Endothelial cell (in vitro differentiated cells): ENCODE data around the gene PDZD2. TPM values are rescaled to one million over a fixed set of nuclear protein-coding genes. Genes with fewer than 3 reads are reported as not detected.
"Not testable (repeated sequence)": the region's sequence is repeated elsewhere in the genome, so short reads cannot be mapped to it uniquely, and the experiment has no call there.

Source experiments
- DNase-seq: peaks from one replicate; pipeline ENCODE4 v3.0.0; 2021; ENCODE audit warnings: low spot score
- H3K27ac Mint-ChIP-seq: one replicate; pipeline ENCODE4 v1.8.0; 2021; ENCODE audit warnings: mixed read lengths, inconsistent platforms; ENCODE audit not compliant: unreplicated experiment
- H3K27me3 Mint-ChIP-seq: one replicate; pipeline ENCODE4 v1.8.0; 2021; ENCODE audit warnings: mild to moderate bottlenecking, moderate library complexity, mixed read lengths, inconsistent platforms; ENCODE audit not compliant: unreplicated experiment
- H3K36me3 Mint-ChIP-seq: one replicate; pipeline ENCODE4 v1.8.0; 2021; ENCODE audit warnings: mild to moderate bottlenecking, low read depth, mixed read lengths, inconsistent platforms; ENCODE audit not compliant: unreplicated experiment
- H3K4me1 Mint-ChIP-seq: one replicate; pipeline ENCODE4 v1.8.0; 2021; ENCODE audit warnings: mild to moderate bottlenecking, mixed read lengths, inconsistent platforms; ENCODE audit not compliant: unreplicated experiment
- H3K4me3 Mint-ChIP-seq: one replicate; pipeline ENCODE4 v1.8.0; 2021; ENCODE audit warnings: mild to moderate bottlenecking, mixed read lengths, inconsistent platforms; ENCODE audit not compliant: unreplicated experiment
- H3K9me3 Mint-ChIP-seq: one replicate; pipeline ENCODE4 v1.8.0; 2021; ENCODE audit warnings: mixed read lengths, inconsistent platforms; ENCODE audit not compliant: unreplicated experiment
- total RNA-seq: library from RNA; stranded (reverse); fragmentation: NEBNext Ultra II Directional; extraction: Animal tissue kit (Norgen Biotek cat#: 25700); gene quantifications from one replicate; pipeline ENCODE4 v1.2.1, GENCODE V29; 2021; ENCODE audit not compliant: unreplicated experiment
- TF ChIP-seq, protein P1 (sequence below): fragments of 200-600 bp; sonication (generic); IDR thresholded peaks from one replicate; pipeline ENCODE4 v1.5.0; 2021; ENCODE audit warnings: antibody characterized with exemption; ENCODE audit not compliant: unreplicated experiment

PDZD2 gene
- total RNA-seq, 1 donor from 2014 or later, result 71.1 TPM

GRCh38 chr5:32003981-32004380 lies 365.1 kb downstream of the PDZD2 start:
- Mint-ChIP-seq H3K36me3 (peaks cover 52% of the 10 kb centered on the region), H3K4me1 (peaks cover 11% of the 10 kb centered on the region), H3K4me3 (no peak overlapping the region), H3K9me3 (no peaks in the 10 kb centered on the region), H3K27ac (no peak overlapping the region), H3K27me3 (peaks cover 12% of the 10 kb centered on the region)
- TF ChIP-seq, protein P1, sequence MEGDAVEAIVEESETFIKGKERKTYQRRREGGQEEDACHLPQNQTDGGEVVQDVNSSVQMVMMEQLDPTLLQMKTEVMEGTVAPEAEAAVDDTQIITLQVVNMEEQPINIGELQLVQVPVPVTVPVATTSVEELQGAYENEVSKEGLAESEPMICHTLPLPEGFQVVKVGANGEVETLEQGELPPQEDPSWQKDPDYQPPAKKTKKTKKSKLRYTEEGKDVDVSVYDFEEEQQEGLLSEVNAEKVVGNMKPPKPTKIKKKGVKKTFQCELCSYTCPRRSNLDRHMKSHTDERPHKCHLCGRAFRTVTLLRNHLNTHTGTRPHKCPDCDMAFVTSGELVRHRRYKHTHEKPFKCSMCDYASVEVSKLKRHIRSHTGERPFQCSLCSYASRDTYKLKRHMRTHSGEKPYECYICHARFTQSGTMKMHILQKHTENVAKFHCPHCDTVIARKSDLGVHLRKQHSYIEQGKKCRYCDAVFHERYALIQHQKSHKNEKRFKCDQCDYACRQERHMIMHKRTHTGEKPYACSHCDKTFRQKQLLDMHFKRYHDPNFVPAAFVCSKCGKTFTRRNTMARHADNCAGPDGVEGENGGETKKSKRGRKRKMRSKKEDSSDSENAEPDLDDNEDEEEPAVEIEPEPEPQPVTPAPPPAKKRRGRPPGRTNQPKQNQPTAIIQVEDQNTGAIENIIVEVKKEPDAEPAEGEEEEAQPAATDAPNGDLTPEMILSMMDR, result no peak
- DNase-seq, result no peak

- DNase-seq, result no peak
- Mint-ChIP-seq H3K4me3 (no peak overlapping the region), H3K4me1 (peaks cover 11% of the 10 kb centered on the region), H3K27ac (no peak overlapping the region), H3K27me3 (peaks cover 12% of the 10 kb centered on the region), H3K36me3 (peaks cover 48% of the 10 kb centered on the region), H3K9me3 (no peaks in the 10 kb centered on the region)
- TF ChIP-seq, protein P1, result no peak
Measured at GRCh38 chr5:32004404-32004803, 365.5 kb downstream of the PDZD2 start.

DNA sequence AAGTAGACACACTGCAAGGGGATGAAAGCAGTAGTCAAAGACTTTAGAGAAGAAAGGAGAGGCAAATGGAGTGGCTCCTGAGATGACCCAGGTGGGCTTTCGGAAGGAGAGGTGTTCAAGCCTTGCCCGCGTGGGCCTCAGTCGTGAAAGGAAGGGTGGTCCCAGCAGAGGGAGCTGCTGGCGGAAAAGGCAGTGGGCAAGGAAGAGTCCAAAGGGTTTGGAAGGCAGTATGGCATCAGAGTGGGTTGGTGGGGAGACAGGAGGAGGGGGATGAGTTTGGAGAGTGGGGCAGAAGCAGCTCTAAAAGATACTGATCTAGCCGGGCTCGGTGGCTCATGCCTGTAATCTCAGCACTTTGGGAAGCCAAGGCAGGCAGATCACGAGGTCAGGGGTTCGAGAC lies 369.8 kb downstream of the PDZD2 start:
- peak overlapping the region; percentile 7 for H3K4me3 Mint-ChIP-seq
- H3K27me3 Mint-ChIP-seq, result no peaks in the 10 kb centered on the region
- H3K9me3 Mint-ChIP-seq, result no peaks in the 10 kb centered on the region
- H3K4me1 Mint-ChIP-seq, result peaks cover 6% of the 10 kb centered on the region
- peaks cover 12% of the 10 kb centered on the region for H3K36me3 Mint-ChIP-seq
- H3K27ac Mint-ChIP-seq, result no peak overlapping the region
- DNase-seq, result no peak
- TF ChIP-seq, protein P1, result no peak

DNA sequence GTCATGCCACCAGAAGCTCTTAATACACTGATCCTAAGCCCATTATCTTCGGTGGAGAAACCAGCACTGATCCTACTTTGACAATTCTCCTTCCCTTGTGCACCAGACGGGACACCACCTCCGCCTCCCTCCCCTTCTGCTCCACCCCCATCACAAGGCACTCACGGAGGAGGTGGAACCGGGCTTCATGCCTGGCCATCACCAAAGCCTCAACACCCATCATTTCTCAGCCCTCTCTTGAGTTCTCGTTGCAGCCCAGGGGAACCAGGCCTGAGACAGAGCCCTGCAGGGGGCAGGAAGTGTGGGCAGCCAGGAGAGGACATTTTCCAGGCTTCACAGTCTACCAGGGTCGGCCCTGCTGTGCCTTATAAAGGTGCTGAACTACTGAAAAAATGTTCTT lies 374.7 kb downstream of the PDZD2 start:
- Mint-ChIP-seq H3K4me3 (no peak overlapping the region), H3K9me3 (no peaks in the 10 kb centered on the region), H3K36me3 (peaks cover 10% of the 10 kb centered on the region), H3K27me3 (no peaks in the 10 kb centered on the region), H3K4me1 (peaks cover 29% of the 10 kb centered on the region), H3K27ac (no peak overlapping the region)
- TF ChIP-seq, protein P1, result no peak
- no peak for DNase-seq

DNA sequence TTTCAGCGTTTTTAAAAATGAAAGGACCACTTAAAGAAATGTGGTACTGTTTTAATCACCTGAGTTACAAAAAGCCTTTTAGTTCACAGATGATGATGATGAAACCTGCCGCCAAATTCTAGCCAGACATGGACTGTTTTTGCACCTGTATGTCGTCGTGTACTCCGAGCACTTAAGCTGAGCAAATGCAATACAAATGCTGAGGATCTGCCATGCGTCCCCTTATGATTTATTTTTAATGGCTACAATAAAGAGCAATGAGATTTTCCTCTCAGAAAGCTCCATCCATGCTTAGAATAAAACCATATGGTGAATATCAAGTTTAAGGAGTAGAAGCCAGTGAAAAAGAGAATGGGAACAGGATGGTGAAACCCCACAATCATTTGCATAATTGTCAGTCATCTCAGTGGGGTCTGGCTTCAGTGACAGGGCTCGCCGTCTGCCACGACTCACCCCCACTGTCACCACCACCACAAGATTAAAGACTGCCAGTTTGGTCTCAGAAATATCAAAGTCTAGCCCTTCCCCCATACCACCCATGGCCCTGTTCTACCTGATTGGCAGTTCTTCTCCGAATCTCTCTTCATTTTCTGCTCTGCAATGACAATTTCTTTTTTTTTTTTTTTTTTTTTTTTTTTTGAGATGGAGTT lies 375.3 kb downstream of the PDZD2 start:
- no peak for DNase-seq
- H3K27me3 Mint-ChIP-seq, result no peaks in the 10 kb centered on the region
- TF ChIP-seq, protein P1, result no peak
- H3K36me3 Mint-ChIP-seq, result peaks cover 9% of the 10 kb centered on the region
- peaks cover 31% of the 10 kb centered on the region for H3K4me1 Mint-ChIP-seq
- no peaks in the 10 kb centered on the region for H3K9me3 Mint-ChIP-seq
- no peak overlapping the region for H3K27ac Mint-ChIP-seq
- no peak overlapping the region for H3K4me3 Mint-ChIP-seq

DNA sequence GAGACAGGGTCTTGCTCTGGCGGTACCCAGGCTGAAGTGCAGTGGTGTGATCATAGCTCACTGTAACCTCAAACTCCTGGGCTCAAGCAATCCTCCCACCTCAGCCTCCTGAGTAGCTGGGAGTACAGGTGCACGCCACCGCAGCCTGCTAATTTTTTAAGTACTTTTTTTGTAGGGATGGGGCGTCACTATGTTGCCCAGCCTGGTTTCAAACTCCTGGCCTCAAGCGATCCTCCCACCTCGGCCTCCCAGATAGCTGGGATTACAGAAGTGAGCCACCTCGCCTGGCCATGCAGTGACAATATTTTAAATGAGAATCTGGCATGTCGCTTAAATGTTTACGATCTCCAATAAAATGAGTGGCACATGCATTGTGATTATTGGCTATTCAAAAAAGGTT lies 376.3 kb downstream of the PDZD2 start:
- not testable (repeated sequence) for H3K36me3 Mint-ChIP-seq, H3K4me3 Mint-ChIP-seq, DNase-seq, H3K9me3 Mint-ChIP-seq, H3K27me3 Mint-ChIP-seq
- H3K27ac Mint-ChIP-seq, result peak overlapping the region; percentile 52
- peaks cover 36% of the 10 kb centered on the region for H3K4me1 Mint-ChIP-seq
